HG02588 (cell line): ENCODE data around the gene LARP7.
"Not testable (repeated sequence)": the region's sequence is repeated elsewhere in the genome, so short reads cannot be mapped to it uniquely, and the experiment has no call there.

Experiments
- ATAC-seq: cut with Tn5 transposase; IDR thresholded peaks from one replicate; pipeline ENCODE4 v1.9.1; 2021; ENCODE audit warnings: mild to moderate bottlenecking, moderate library complexity; ENCODE audit not compliant: unreplicated experiment

Gene LARP7

DNA sequence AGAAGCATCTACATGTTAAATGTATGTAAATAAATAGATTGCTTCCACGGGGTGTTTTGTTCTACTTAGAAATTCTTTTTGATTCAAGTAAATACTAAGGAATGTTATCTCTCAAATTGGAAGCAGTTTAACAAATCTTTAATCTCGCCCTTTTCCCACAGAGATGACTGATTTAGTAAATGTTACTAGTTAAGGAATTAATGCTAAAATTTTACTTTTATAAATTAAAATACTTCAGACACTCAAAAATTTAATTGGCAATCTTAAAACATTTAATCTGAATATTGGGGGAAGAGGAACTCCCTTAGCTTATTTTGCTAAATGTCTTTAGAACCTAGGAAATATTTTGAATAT lies 12.1 kb downstream of the LARP7 start:
- no peak for ATAC-seq

DNA sequence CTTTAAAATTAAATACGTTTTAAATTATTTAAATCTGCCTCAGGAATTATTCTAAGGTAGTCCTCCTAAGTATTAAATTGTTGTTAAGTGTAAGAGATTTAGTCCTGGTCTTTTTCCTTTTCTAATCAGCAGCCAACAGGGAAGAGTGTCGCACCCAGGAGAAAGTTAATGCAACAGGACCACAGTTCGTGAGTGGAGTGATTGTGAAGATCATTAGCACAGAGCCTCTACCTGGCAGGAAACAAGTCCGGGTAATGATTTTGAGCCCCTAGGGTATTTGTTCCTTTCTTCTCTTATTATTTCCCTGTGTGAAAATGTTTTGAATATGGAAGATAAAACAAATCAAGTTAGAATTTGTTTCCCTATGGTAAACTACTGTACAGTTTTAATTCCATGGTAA lies 13.4 kb downstream of the LARP7 start:
- ATAC-seq: no peak

DNA sequence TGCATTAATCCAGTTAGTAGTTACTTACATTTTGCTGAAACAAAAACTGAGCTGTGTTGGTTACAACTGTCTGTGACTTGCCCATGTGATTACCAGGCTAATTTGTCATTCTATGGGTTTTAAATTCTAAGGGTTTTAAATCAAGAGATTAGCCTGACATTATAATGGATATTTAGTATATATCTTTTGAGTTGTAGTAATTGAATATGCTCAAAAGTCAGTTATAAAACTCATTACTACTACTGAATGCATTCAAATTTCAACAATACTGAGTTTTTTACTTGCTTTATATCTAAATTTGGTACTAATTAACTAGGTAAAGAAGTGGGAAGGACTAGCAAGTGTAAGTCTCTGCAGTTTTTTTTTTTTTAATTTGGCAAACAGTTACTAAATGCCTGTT lies 14.7 kb downstream of the LARP7 start:
- ATAC-seq: no peak

DNA sequence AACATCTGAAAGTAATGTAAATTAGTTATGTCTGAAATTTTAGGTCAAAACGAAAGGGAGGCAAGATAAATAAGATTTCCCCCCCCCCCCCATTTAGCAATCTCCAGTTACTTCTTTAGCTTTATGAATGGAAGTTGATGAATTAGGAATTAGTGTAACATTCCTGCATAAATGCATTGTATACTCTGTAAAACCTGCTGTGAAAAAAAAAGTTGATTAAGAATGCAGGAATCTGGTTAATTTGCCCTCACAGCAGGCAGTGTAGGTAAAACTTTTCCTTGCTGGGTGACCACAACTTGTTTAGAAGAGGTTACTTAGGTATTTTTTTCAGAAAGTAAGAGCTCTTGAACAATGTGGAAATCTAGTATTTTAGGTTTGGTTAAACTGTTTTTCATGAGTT lies 15.3 kb downstream of the LARP7 start:
- no peak for ATAC-seq

DNA sequence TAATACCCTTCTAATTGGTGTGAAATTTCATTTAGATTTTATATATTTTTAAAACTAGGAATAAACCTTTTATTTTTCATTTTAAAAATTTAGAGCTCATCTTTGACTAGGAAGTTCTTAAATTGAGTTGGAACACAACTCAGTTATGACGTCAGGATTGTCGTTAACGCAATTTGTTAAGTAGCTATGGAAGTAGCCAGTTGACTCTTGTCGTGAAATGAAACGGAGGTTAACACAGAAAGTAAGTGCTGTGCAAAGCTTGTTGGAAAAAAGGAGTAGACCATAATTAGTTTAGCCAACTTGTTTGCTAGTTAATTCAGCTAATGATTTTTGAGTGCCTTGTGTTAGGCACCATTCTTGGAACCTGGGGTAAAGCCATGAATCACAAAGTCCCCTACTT lies 18.3 kb downstream of the LARP7 start:
- ATAC-seq: no peak

DNA sequence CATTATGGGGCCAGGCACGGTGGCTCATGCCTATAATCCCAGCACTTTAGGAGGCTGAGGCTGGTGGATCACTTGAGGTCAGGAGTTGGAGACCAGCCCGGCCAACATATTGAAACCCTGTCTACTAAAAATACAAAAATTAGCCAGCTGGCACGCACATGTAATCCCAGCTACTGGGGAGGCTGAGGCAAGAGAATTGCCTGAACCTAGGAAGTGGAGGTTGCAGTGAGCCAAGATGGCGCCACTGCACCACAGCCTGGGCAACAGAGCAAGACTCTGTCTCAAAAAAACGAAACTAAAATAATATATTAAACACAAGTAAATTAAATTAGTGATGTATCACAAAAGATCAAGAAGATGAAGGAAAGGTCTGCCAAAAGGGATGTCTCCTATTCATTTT lies 19.2 kb downstream of the LARP7 start:
- not testable (repeated sequence) for ATAC-seq

DNA sequence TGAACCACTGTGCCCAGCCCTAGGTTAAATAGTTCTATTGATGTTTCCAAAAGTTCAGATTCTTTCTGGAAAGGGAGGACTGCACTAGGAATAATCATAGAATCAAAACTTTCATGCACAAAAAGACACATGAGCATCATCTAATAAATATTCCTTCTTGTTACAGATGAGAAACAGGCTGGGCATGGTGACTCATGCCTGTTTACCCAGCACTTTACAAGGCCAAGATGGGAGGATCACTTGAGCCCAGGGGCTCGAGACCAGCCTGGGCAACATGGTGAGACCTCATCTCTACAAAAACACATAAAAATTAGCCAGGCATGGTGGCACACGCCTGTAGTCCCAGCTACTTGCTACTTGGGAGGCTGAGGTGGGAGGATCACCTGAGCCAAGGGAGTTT lies 27.7 kb downstream of the LARP7 start:
- ATAC-seq: no peak

DNA sequence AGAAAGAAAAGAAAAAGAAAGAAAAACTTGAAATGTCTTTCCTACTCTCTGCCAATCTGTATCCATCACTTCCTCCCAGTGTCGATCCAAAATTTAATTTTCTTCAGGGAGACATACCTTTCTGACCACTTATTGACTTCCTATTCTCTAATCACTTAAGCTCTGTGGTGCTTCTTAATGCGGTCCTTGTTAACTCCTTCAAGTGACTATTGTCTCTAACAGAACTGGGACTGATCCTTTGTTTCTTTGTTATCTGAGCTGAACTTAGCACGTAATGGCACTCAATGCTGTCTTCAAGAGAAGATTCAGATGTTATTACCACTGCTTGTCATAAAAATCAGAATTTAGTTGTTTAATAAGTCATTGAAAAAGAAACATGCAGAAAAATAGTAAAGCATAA lies 31.2 kb downstream of the LARP7 start:
- ATAC-seq: no peak

DNA sequence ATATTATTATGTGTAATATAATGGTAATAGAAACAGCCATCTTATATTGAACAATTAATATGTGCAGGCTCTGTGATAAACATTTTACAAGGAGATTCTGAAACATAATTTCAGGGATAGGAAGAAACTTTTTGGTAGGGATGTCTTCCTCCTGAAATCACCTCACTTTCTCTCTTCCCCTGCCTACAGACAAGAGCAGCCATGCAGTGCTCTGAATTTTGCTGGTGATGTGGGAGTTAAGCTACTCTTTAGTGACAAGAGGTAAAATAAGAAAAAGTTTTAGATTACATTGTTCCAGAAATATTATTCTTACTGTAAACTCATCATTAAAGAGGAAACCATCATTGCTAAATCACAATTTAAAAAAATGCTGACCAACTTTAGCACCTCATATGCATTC lies 36.1 kb downstream of the LARP7 start:
- no peak for ATAC-seq

DNA sequence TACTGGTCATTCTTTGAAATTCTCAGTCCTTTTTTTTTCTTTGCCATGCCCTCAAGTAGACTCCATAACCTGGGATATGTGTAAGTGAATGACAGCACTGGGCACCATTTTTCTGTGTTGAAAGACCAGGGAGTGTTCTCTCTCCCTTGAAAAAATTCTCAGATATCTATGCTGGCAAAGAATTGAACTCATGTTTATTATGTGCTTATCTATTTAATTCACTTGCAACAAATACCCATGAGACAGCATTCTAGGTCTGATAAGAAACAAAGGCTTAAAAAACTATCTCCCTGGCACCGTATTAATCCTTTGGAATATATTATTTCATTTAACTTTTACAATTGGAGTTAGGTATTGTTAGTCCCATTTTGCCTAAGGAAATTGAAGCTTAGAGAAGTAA lies 36.7 kb downstream of the LARP7 start:
- no peak for ATAC-seq

DNA sequence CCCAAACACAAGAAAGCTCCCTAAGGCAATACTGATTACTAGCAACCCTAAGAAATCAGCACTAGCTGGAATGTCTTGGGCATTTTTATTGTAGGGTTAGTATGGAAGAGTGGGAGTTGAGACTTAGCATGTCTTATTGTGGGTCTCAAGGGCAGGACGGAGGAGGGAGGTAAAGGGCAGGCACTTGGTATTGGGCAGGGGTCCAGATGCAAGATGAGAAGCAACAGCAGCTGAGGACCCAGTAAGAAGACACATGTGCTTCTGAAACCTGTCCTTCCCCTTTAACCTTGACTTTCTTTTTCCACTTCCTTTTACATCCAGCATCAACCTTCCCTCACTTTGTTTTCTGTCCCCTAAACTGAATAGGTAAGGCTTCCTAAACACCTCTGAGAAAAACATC lies 37.4 kb downstream of the LARP7 start:
- ATAC-seq: no peak

DNA sequence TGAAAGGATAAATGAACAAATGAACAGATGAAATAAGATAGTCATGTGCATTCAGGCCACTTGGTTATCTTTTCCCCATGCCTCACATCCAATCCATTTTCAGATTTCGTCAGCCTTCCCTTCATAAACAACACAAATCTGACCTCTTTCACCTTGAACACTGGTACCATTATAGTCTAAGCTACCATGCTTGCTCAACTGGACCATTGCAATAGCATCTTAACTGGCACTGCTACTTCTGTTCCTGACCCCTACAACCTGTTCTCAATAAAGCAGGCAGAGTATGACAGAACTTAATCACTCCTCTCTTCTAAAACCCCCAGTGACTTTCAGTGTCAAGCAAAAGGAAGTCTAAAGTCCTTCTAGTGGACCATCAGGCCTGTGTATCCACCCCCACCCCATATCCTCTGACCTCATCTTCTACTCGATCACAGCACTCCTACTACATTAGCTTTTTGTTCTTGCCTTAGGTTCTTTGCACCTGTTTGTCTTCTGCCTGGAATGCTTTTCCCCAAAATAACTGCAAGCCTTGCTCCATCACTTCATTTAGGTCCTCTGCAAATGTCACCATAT lies 40.7 kb downstream of the LARP7 start:
- ATAC-seq: no peak

DNA sequence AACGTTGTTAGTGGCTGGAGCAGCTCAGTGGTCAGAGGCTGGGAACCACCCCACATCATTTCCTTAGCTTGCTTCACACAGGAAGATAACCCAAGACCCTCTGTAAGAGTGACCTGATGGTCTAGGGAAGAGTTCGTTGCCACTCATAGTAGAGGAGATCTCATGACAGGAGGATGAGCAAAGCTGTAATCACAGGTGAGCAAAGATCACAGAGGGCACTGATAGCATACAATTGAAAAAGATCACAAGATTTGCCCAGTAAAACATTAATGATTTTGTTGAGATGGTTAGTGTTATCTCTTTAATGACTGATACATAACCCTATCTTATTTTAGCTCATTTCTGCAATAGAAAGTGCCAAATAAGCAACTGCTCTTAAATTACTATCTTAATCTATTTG lies 44.1 kb downstream of the LARP7 start:
- no peak for ATAC-seq

DNA sequence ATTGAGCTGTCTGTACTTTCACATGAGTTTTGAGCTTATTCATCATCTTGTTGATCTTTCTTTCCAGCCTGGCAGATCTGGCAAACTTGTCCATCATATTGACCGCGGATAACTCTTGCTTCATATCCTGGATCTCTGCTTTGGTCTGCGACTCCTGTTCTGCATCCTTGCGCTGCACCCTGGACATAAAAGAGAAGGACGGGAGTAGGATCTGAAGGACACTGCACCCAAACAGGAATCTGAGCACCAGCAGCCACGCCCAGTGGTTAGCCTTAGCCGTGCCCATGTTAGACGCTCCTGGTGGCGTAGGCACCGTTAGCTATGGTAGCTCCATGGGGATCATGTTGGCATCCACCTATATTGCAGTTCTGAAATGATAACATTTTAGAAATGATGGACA lies 56.6 kb downstream of the LARP7 start:
- no peak for ATAC-seq

DNA sequence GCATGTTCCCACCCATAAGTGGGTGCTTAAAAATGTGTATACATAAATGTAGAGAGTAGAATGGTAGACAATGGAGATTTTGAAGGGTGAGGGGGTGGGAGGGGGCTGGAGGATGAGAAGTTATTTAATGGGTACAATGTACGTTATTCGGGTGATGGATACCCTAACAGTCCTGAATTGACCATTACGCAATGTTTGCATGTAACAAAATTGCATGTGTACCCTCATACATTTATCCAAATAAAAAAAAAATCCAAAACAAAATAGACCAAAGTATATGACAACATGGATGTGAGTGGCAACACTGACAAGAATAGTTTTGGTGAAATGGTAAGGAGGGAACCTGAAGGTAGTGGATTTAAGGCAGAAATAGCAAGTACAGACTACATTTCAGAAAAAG lies 63.7 kb downstream of the LARP7 start:
- ATAC-seq: no peak

DNA sequence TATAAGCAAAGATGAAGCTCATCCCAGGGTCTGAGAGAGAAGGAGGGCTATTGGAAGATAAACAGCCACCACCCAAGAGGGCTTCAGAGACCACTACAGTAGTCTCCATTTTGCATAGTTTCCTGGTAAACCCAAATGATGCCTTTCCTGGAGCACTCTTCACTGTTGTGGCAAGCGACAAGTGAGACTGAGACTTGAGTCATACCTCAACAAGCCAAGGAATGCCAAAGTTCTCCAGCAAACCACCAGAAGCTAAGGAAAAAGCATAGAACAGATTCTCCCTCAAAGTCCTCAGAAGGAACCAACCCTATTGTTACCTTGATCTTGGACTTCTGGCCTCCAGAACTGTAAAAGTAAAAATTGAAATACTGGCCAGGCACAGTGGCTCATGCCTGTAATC lies 65.9 kb downstream of the LARP7 start:
- no peak for ATAC-seq

DNA sequence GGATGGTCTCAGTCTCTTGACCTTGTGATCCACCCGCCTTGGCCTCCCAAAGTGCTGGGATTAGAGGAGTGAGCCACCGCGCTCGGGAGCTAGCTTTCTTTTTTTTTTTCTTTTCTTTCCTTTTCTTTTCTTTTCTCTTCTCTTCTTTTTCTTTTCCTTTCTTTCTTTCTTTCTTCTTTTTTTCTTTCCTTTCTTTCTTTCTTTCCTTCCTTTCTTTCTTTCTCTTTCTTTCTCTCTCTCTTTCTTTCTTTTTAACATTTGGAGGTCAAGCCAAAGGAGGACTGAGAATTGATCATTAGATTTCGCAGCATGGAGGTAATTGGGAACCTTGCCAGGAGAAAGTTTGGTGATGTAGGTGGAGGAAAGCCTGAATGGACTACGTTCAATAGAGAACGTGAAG lies 67.4 kb downstream of the LARP7 start:
- no peak for ATAC-seq

DNA sequence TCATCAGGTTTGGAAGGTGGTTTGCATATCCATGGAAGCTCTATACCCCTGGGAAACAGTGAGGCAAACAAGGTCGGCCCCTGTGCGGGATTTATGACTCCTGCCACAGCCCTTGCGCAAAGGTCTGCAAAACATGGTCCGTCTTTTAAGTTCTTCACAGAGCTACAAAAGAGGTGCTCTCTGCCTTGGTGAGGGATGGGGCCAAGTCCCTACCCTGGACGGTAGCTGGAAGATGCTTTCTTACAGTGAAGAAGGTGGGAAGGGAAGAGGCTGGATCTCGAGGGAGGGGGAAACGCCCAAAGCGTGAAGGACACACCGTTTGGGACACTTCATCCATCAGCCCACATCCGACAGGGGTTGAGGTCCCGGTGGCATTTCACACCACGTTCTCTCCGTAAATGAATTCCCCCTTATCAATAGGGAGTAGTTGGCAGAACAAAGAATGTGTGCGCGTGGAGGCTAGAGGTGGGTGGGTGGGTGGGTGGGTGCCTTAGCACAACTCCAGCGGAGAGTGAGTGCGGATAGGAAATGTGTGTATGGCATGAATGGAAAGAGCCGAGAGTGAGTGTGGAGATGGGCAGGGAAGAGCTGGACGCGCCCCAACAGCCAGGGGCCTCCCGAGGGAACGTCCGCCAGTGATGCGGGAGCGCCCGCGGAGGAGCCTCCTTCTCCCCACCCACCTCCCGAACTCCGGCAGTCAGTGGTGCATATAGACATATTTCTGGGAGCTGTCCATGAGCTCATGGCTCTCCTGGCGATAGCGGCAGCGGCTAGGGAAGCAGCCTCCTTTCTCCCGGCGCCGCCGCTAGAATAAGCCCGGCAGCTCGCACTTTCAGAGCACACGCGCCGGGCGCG lies 68.3 kb downstream of the LARP7 start:
- peak; percentile 23 for ATAC-seq

DNA sequence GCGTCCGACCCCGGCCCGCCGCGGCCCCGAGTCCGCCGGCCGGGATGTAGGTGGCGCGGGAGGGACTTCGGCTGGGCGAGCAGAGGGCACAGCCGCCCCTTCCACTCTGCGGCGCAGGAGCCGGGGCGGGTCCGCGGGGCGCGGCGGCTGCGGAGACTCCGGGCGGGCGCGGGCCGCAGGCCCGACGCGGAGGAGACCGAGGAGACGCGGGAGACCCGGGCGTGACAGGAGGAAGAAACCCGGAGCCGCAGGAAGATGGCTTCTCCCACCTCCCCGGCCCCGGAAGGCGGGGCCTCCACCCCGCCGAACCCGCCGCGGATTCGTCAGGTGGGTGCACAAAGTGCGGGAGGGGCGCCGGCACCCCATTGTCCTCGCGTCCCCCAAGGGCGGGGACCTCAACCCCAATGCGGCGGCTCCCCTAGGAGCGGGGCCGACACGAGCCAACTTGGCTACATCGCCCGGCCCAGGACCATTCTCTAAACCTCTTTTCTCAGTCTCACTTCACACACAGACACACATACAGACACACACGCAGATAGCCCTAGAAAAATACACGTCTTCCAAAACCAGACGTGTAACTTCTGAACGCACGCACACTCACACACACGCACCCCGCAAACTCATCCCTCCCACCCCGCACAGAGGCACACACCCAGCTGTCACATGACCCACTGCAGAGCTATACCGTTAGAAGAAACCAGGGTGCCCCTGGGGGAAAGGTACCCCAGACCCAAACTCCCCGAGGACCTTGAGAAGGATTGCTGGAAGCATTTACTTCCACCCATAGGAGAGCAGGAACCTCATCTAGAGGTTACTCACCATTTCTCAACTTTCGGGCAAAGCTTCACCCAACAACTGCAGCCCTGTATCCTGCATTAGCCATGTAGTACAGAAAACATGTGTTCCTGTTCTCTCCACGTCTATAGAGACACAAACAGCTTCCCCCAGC lies 69.2 kb downstream of the LARP7 start:
- ATAC-seq: peak; percentile 48

DNA sequence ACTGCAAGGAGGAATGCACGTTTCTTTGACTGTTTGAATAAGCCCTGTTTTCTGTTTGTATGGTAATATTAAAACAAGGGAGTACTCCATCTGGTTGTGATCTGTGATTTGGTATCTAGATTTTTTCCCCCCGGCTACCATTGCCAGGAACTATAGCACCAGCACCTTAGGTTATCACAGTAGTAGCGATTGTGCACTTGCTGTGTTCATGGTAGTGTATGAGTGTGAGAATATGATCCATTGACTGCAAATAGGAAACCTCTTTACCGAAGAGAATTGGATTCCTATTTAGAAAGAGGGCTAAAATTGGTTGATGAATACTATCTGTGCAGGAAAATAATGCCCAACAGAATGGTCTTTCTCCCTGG lies 69.9 kb downstream of the LARP7 start:
- ATAC-seq: no peak
